ENCODE measurements around the gene CD2BP2. TPM values are rescaled to one million over a fixed set of nuclear protein-coding genes. Genes with fewer than 3 reads are reported as not detected.

CD2BP2 gene
- total and polyA plus RNA-seq, 2 of the 13 experiments (the other 11 are each of a cell fraction or from before 2014, with no cell fraction given): 24.9 to 54.6 TPM

DNA sequence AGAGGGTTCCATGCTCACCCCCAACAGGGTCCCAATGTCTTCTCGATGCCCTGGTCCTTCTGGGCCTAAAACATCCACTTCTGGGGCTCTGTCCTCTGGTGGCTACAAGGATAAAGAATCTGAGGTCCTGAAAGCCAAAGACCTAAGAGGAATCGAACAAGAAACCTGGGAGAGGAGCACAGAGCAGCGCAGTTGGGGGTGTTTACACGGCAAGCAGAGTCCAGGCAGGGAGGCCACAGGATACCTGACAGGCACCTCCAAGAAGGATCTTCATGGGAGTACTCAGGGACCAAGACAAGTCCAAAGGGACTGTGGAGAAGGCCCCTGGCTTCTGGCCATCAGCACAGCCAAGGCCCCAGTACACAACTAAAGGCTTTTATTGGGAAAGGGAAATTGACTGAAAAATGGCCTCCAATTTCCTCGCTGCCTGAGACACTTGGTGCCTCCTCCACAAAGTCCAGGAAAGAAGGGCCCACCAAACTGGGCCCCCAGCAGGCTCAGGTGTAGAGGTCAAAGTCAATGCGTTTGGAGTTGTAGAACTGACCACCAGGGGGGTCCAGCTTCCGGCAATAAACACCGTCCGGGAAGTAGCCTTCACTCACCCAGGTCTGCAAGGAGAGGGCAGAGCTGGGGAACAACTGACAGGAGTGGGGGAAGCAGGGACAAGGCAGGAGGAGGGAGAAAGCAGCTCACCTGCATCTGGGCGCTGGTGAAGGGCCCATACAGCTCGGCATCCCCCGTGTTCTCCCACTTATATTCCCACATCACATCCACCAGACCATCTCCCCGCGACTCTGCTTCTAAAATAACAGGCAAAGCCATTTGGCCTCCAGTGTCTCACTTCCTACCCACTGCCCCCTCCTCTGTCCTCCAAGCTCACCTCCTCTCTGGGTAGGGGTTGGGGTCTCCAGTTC, 2.4 kb downstream of the CD2BP2 start (continued):
- TF ChIP-seq MED1 (CRISPR knock-in tag; IDR thresholded peaks at IDR 0.05) (no peak), ZEB1 (IDR thresholded peaks at IDR 0.05; ENCODE audit: insufficient replicate concordance, low read depth) (no peak), AKAP8 (CRISPR knock-in tag; IDR thresholded peaks at IDR 0.05) (peak; percentile 54), ZKSCAN5 (CRISPR knock-in tag; IDR thresholded peaks at IDR 0.05) (no peak), ZNF883 (CRISPR knock-in tag; IDR thresholded peaks at IDR 0.05; ENCODE audit: not compliant biosample characterization) (no peak), GZF1 (CRISPR knock-in tag; IDR thresholded peaks at IDR 0.05) (no peak), KDM2A (CRISPR knock-in tag; IDR thresholded peaks at IDR 0.05; ENCODE audit: borderline replicate concordance, low read depth) (peak; percentile 55; the same call in 1 of the 2 replicates), SMC3 (IDR thresholded peaks at IDR 0.05; ENCODE audit: low read length) (peak; percentile 34), ETV5 (CRISPR knock-in tag; IDR thresholded peaks at IDR 0.05; ENCODE audit: borderline replicate concordance) (peak; percentile 88), ATM (IDR thresholded peaks at IDR 0.05; ENCODE audit: borderline replicate concordance) (no peak), MTA1 (CRISPR knock-in tag; IDR thresholded peaks at IDR 0.05; ENCODE audit: borderline replicate concordance) (no peak), ZNF737 (CRISPR knock-in tag; IDR thresholded peaks at IDR 0.05; ENCODE audit: borderline replicate concordance) (no peak), ZNF468 (CRISPR knock-in tag; IDR thresholded peaks at IDR 0.05) (no peak), ZNF138 (CRISPR knock-in tag; IDR thresholded peaks at IDR 0.05; ENCODE audit: low read depth) (no peak)
- TF ChIP-seq, protein P1, sequence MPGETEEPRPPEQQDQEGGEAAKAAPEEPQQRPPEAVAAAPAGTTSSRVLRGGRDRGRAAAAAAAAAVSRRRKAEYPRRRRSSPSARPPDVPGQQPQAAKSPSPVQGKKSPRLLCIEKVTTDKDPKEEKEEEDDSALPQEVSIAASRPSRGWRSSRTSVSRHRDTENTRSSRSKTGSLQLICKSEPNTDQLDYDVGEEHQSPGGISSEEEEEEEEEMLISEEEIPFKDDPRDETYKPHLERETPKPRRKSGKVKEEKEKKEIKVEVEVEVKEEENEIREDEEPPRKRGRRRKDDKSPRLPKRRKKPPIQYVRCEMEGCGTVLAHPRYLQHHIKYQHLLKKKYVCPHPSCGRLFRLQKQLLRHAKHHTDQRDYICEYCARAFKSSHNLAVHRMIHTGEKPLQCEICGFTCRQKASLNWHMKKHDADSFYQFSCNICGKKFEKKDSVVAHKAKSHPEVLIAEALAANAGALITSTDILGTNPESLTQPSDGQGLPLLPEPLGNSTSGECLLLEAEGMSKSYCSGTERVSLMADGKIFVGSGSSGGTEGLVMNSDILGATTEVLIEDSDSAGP (CRISPR knock-in tag; IDR thresholded peaks at IDR 0.05; ENCODE audit: borderline replicate concordance): no peak; the same call in 1 of the 2 replicates
- TF ChIP-seq, protein P2, sequence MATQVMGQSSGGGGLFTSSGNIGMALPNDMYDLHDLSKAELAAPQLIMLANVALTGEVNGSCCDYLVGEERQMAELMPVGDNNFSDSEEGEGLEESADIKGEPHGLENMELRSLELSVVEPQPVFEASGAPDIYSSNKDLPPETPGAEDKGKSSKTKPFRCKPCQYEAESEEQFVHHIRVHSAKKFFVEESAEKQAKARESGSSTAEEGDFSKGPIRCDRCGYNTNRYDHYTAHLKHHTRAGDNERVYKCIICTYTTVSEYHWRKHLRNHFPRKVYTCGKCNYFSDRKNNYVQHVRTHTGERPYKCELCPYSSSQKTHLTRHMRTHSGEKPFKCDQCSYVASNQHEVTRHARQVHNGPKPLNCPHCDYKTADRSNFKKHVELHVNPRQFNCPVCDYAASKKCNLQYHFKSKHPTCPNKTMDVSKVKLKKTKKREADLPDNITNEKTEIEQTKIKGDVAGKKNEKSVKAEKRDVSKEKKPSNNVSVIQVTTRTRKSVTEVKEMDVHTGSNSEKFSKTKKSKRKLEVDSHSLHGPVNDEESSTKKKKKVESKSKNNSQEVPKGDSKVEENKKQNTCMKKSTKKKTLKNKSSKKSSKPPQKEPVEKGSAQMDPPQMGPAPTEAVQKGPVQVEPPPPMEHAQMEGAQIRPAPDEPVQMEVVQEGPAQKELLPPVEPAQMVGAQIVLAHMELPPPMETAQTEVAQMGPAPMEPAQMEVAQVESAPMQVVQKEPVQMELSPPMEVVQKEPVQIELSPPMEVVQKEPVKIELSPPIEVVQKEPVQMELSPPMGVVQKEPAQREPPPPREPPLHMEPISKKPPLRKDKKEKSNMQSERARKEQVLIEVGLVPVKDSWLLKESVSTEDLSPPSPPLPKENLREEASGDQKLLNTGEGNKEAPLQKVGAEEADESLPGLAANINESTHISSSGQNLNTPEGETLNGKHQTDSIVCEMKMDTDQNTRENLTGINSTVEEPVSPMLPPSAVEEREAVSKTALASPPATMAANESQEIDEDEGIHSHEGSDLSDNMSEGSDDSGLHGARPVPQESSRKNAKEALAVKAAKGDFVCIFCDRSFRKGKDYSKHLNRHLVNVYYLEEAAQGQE (IDR thresholded peaks at IDR 0.05; ENCODE audit: borderline replicate concordance in 1 of 2, low read depth in 1 of 2, low read length in 2 of 2): no peak
- TF ChIP-seq, protein P3, sequence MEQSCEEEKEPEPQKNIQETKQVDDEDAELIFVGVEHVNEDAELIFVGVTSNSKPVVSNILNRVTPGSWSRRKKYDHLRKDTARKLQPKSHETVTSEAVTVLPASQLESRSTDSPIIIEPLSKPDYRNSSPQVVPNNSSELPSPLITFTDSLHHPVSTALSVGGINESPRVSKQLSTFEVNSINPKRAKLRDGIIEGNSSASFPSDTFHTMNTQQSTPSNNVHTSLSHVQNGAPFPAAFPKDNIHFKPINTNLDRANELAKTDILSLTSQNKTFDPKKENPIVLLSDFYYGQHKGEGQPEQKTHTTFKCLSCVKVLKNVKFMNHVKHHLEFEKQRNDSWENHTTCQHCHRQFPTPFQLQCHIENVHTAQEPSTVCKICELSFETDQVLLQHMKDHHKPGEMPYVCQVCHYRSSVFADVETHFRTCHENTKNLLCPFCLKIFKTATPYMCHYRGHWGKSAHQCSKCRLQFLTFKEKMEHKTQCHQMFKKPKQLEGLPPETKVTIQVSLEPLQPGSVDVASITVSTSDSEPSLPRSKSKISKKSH (CRISPR knock-in tag; IDR thresholded peaks at IDR 0.05; ENCODE audit: borderline replicate concordance): no peak; the same call in 1 of the 2 replicates
- TF ChIP-seq, protein P4, sequence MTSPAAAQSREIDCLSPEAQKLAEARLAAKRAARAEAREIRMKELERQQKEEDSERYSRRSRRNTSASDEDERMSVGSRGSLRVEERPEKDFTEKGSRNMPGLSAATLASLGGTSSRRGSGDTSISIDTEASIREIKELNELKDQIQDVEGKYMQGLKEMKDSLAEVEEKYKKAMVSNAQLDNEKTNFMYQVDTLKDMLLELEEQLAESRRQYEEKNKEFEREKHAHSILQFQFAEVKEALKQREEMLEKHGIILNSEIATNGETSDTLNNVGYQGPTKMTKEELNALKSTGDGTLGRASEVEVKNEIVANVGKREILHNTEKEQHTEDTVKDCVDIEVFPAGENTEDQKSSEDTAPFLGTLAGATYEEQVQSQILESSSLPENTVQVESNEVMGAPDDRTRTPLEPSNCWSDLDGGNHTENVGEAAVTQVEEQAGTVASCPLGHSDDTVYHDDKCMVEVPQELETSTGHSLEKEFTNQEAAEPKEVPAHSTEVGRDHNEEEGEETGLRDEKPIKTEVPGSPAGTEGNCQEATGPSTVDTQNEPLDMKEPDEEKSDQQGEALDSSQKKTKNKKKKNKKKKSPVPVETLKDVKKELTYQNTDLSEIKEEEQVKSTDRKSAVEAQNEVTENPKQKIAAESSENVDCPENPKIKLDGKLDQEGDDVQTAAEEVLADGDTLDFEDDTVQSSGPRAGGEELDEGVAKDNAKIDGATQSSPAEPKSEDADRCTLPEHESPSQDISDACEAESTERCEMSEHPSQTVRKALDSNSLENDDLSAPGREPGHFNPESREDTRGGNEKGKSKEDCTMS (CRISPR knock-in tag; conservative IDR thresholded peaks at IDR 0.05): no peak
